ENCODE results near the gene GAR1. TPM values are rescaled to one million over a fixed set of nuclear protein-coding genes. Genes with fewer than 3 reads are reported as not detected.
"Not testable (repeated sequence)": the region's sequence is repeated elsewhere in the genome, so short reads cannot be mapped to it uniquely, and the experiment has no call there.

The GAR1 gene
- total RNA-seq, 1 donor from 2014 or later, result not detected

GRCh38 chr4:109846395-109847098 is 31.0 kb downstream of the GAR1 start:
- intact Hi-C loops (cut with DNase I), result no loop called here
- no peak overlapping the region for H3K4me3 ChIP-seq
- no peaks in the 10 kb centered on the region for H3K36me3 ChIP-seq
- TF ChIP-seq, protein P1, sequence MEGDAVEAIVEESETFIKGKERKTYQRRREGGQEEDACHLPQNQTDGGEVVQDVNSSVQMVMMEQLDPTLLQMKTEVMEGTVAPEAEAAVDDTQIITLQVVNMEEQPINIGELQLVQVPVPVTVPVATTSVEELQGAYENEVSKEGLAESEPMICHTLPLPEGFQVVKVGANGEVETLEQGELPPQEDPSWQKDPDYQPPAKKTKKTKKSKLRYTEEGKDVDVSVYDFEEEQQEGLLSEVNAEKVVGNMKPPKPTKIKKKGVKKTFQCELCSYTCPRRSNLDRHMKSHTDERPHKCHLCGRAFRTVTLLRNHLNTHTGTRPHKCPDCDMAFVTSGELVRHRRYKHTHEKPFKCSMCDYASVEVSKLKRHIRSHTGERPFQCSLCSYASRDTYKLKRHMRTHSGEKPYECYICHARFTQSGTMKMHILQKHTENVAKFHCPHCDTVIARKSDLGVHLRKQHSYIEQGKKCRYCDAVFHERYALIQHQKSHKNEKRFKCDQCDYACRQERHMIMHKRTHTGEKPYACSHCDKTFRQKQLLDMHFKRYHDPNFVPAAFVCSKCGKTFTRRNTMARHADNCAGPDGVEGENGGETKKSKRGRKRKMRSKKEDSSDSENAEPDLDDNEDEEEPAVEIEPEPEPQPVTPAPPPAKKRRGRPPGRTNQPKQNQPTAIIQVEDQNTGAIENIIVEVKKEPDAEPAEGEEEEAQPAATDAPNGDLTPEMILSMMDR (IDR thresholded peaks at IDR 0.05), result no peak
- no peak for DNase-seq (ENCODE audit: low spot score in 2 of 2)
- H3K9me3 ChIP-seq, result no peaks in the 10 kb centered on the region
- no peaks in the 10 kb centered on the region for H3K27me3 ChIP-seq
- no peak overlapping the region for H3K27ac ChIP-seq
- H3K4me1 ChIP-seq, result no peaks in the 10 kb centered on the region

- Histone ChIP-seq H3K4me1 (no peaks in the 10 kb centered on the region), H3K9me3 (no peaks in the 10 kb centered on the region), H3K27ac (no peak within 1 kb of the TSS), H3K27me3 (no peaks in the 10 kb centered on the region), H3K4me3 (no peak within 1 kb of the TSS), H3K36me3 (no peaks in the 10 kb centered on the region)
- no peak for DNase-seq (ENCODE audit: low spot score in 2 of 2)
- TF ChIP-seq, protein P1 (IDR thresholded peaks at IDR 0.05), result no peak
- intact Hi-C loops (cut with DNase I), result no loop called here
These were observed 32.4 kb downstream of the GAR1 start, which contains the start of gene LRIT3 for GRCh38 chr4:109847896-109848442. Gene LRIT3, plus strand, starts transcription at chr4:109848107. Its CDS starts 95 bp downstream, at chr4:109848202.

GRCh38 chr4:109848501-109848900 is 32.9 kb downstream of the GAR1 start:
- H3K36me3 ChIP-seq, result no peaks in the 10 kb centered on the region
- H3K4me3 ChIP-seq, result no peak overlapping the region
- DNase-seq (ENCODE audit: low spot score in 2 of 2), result no peak
- TF ChIP-seq, protein P1 (IDR thresholded peaks at IDR 0.05), result no peak
- no peak overlapping the region for H3K27ac ChIP-seq
- intact Hi-C loops (cut with DNase I), result no loop called here
- no peaks in the 10 kb centered on the region for H3K9me3 ChIP-seq
- H3K4me1 ChIP-seq, result no peaks in the 10 kb centered on the region
- H3K27me3 ChIP-seq, result no peaks in the 10 kb centered on the region

GRCh38 chr4:109850601-109851000 is 35.0 kb downstream of the GAR1 start:
- no peak for DNase-seq (ENCODE audit: low spot score in 2 of 2)
- no peak overlapping the region for H3K27ac ChIP-seq
- H3K4me3 ChIP-seq, result no peak overlapping the region
- H3K36me3 ChIP-seq, result no peaks in the 10 kb centered on the region
- no peaks in the 10 kb centered on the region for H3K4me1 ChIP-seq
- TF ChIP-seq, protein P1 (IDR thresholded peaks at IDR 0.05), result no peak
- no peaks in the 10 kb centered on the region for H3K9me3 ChIP-seq
- H3K27me3 ChIP-seq, result no peaks in the 10 kb centered on the region
- intact Hi-C loops (cut with DNase I), result no loop called here

GRCh38 chr4:109859426-109860300 is 44.1 kb downstream of the GAR1 start:
- intact Hi-C loops (cut with DNase I); H3K4me1 ChIP-seq: not testable (repeated sequence)

DNA sequence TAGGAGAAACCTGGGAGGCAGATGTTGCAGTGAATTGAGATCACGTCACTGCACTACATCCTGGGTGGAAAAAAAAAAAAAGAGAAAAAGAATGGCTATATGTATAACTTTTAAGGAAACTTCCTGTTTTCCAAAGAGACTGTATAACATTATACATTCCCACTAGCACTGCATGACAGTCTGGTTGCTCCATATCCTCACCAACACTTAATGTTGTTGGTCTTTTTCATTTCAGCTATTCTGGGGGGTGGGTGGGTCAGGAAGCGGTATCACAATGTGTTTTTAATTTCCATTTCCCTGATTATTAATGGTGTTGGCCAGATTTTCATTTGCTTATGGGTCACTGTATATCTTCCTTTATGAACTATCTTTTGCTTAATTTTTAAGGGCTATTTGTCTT is 45.7 kb downstream of the GAR1 start:
- Histone ChIP-seq H3K27ac (no peak overlapping the region), H3K9me3 (peaks cover 0 to 7% of the 10 kb centered on the region in 2 donors), H3K4me3 (no peak overlapping the region), H3K27me3 (no peaks in the 10 kb centered on the region), H3K36me3 (no peaks in the 10 kb centered on the region), H3K4me1 (no peaks in the 10 kb centered on the region)
- no peak for DNase-seq (ENCODE audit: low spot score in 2 of 2)
- TF ChIP-seq, protein P1 (IDR thresholded peaks at IDR 0.05), result no peak
- intact Hi-C loops (cut with DNase I), result no loop called here

More at GRCh38 chr4:109859426-109860300, 44.1 kb downstream of the GAR1 start:
- not testable (repeated sequence) for H3K4me3 ChIP-seq; H3K36me3 ChIP-seq; DNase-seq (ENCODE audit: low spot score in 2 of 2); H3K27me3 ChIP-seq; H3K27ac ChIP-seq; H3K9me3 ChIP-seq

Data from ascending aorta (tissue), 2 donors.